AG09319 (cell line): ENCODE data around the gene CRYGN.

Source experiments
- DNase-seq: peaks from one replicate; pipeline ENCODE4 v3.0.0-alpha.2; 2010; ENCODE audit warnings: low read depth; ENCODE audit errors: extremely low read depth
- TF ChIP-seq, protein P1 (sequence below): IDR thresholded peaks from 2 replicates; pipeline ENCODE4 v1.5.1; 2011; ENCODE audit warnings: low read depth, mild to moderate bottlenecking, inconsistent platforms, low read length, moderate library complexity

The CRYGN gene

DNA sequence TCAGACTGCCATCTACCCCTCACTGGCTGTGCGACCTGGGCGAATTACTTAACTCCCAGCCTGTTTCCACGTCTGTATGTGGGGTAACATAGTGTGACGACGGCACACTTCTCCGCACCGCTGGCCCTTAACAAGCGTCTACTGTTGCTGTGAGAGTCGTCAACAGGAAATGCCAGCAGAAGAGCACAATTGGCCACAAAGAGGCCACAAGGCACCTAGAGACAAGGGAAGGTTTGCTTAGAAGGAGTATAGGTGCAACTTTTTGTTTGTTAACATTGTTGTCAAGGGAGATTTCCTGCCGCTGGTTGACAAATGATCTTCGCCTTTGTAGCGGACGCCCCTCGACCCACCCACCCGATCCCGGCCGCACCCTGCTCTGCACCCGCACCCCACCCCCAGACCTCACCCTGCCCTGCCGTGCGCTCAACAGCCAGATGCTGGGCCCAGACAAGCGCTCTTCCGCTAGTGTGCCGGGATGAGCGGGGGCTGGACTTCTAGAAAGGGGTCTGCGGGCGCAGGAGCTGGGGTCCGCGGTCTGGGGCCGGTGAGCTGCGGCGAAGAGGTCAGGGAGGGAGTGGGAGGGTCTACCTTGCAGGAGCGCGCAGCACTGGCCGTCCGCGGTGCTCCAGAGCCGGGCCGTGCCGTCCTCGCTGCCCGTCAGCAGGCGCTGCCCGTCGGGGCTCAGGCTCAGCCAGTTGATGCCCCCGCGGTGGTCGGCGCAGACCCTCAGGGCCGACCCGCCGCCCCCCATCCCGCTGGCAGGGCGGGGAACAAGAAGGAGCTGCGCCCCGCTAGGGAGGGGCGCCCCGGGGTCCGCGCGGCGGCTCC is 30.9 kb downstream of the CRYGN start:
- no peak for DNase-seq
- TF ChIP-seq, protein P1, sequence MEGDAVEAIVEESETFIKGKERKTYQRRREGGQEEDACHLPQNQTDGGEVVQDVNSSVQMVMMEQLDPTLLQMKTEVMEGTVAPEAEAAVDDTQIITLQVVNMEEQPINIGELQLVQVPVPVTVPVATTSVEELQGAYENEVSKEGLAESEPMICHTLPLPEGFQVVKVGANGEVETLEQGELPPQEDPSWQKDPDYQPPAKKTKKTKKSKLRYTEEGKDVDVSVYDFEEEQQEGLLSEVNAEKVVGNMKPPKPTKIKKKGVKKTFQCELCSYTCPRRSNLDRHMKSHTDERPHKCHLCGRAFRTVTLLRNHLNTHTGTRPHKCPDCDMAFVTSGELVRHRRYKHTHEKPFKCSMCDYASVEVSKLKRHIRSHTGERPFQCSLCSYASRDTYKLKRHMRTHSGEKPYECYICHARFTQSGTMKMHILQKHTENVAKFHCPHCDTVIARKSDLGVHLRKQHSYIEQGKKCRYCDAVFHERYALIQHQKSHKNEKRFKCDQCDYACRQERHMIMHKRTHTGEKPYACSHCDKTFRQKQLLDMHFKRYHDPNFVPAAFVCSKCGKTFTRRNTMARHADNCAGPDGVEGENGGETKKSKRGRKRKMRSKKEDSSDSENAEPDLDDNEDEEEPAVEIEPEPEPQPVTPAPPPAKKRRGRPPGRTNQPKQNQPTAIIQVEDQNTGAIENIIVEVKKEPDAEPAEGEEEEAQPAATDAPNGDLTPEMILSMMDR: no peak

DNA sequence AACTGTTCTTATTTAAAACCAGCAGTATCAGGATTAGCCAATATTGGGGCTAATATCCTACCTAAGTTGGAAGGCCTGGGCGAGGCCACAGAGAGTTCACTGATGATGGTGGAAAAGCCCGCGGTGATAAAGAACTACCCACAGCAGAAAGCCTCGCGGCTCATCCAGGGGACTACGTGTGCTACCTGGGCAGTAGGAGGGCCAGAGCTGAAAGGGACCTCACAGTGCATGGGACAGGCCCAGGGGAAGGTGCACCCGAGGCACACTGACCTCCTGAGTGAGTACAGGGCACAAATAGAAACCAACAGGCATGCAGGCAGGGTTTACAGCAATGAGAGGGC is 31.5 kb downstream of the CRYGN start:
- TF ChIP-seq, protein P1: no peak
- DNase-seq: no peak

DNA sequence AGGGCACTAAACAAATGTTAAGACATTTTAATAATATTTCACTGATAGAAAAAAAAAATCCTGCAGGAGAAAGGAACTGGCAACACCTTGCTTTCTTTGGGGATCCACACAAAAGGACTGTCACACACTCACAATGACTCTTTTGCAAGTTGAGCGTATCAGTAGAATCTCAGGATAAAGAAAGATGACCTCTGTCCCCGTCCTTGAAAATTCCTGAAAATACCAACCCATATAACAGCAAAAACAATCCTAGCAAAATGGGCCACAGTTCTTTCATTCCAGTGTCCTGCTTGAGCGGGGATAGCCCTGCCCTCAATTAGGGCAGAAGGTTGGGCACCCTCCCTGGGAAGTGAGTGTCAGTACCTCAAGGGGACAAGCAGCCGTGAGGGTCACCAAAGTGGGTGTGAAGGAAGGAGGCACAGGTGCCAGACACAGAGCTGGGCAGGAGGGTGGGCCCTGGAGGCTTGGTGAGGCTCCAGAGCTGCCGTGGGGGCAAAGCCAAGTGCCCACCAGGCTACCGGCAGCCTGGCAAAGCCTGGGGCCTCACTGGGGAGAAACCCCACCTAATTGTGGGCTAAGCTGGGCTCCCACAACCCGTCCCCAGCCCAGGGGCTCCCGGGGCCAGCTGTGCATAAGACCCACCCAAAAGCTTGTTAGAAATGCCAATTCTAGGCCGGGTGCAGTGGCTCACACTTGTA is 32.9 kb downstream of the CRYGN start:
- TF ChIP-seq, protein P1: no peak
- DNase-seq: no peak

DNA sequence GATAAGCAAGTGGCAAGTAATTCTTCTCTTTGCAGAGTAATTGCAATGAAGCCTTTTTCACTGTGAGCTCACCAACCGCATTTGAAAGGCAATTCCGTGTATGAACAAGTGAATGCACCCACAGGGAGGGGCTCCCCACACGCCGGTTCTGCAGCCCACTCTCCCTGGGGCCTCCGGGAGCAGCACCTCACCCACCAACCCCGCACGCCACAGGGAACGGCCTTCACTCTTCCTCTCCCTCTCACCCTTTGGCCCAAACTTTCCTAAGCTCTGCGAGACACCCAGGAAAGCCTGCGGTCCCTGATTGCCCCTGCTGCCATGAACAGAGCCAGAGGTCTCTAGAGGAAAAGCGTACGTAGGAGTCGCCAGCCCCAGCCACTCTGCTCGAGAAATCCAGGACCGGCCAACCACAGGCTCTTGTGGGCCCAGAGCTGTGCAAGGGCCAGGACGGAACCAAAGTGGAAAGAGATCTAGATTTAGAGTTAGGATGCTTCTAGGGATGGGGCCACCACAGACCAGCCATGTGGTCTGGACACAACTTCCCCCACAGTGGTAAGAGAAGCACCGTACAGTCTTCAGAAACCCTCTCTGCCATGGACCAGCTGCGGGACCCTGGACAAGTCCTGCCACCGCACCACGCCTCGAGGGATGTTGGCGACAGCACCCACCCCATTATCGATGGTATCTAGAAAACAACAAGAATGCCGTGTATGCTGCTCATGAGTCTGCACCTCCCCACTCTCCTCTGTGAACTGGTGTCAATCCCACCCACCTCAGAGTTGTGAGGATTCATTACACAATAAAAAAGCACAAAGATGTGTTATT is 33.7 kb downstream of the CRYGN start:
- TF ChIP-seq, protein P1: no peak
- no peak for DNase-seq

DNA sequence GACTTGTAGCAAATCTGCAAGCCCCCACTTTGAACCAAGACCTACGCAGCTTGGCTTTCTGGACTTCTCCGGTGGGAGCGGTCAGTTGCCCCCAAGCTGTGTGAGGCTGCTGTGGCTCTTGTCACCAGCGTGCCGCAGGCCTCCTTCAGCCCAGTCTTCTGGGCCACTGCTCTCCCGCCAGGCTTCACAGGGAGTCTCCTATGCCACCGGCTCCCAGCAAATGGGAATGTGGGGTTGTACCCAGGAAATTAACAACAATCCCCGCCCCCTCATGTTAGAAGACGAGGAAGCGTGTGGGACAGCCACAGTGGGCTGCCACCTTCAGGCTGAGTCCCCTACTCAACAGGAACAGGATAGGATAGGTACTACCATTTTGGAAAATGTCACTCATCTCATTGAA is 34.4 kb downstream of the CRYGN start:
- TF ChIP-seq, protein P1: no peak
- no peak for DNase-seq

DNA sequence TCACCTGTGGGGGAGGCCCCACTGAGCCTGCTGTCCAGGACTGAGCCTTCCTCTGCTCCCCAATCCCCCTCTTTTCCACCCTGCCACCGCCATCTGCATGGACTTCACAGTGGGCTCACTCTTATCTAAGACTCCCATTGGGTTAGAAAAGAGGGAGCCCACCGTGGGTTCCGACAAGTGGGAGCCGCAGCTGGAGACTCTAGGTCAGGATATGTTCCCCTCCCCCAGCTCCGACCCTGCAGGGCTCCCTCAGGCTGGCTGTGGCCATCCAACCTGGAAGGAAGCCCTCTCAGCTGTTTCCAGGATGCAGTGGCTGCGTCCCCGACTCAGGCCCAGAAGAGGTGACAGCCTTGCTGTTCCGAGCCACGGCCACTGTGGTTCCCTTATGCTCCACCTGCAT is 34.9 kb downstream of the CRYGN start:
- no peak for DNase-seq

More for the DNA sequence above, 34.9 kb downstream of the CRYGN start:
- TF ChIP-seq, protein P1: no peak
